ENCODE measurements around the gene LNPK. TPM values are rescaled to one million over a fixed set of nuclear protein-coding genes. Genes with fewer than 3 reads are reported as not detected.
"Not testable (repeated sequence)": the region's sequence is repeated elsewhere in the genome, so short reads cannot be mapped to it uniquely, and the experiment has no call there.

LNPK gene
- total RNA-seq, 2 experiments from 2014 or later = 27.3 to 36.0 TPM

DNA sequence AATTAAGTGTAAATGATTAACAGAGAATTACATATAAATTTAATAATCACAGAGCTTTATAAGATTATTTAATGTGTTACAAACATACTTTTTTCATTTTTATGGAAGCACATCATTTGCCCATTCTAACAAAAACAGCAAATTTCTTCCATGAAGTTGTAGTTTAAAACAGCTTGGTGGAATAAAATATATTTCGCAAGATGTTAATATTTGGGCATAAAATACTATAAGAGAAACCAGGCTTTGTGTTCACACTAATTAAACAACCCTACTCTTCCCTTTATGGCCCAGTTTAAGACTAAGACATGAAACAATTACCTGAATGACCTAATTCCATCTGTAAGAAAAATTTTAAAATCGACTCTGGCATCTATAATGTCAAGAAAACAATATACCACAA, 69.4 kb downstream of the LNPK start:
- POLR2A ChIA-PET = no interaction called here
- Mint-ChIP-seq H3K4me1 (no peaks in the 10 kb centered on the region), H3K4me3 (no peak overlapping the region), H3K36me3 (ENCODE audit: low read depth) (peaks cover 28% of the 10 kb centered on the region), H3K27me3 (no peaks in the 10 kb centered on the region), H3K27ac (no peak overlapping the region), H3K9me3 (ENCODE audit: low read depth) (no peaks in the 10 kb centered on the region)
- DNase-seq (no peak), ATAC-seq (no peak)
- CTCF ChIA-PET = no interaction called here
- intact Hi-C loops (cut with DNase I, micrococcal nuclease) = no loop called here

DNA sequence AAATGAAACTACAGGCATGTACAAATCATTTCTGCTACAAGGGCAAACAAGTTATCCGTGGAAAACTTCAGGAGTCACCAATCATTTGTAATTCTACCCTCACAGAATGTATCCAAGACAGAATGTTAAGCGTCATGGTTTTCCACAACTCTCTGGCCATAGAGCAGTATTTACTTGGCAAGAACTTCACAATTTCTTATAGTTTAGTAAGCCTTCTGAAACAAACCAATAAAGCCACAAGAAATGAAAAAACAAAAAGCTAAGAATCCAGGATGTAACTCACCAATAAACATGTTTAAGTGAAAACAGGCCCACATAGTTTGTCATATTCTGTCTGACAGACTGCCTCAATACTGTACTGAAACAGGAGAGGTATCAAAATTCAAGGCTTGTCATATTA, 70.3 kb downstream of the LNPK start:
- Mint-ChIP-seq H3K4me1 (no peaks in the 10 kb centered on the region), H3K36me3 (ENCODE audit: low read depth) (peaks cover 30% of the 10 kb centered on the region), H3K27ac (no peak overlapping the region), H3K9me3 (ENCODE audit: low read depth) (no peaks in the 10 kb centered on the region), H3K27me3 (no peaks in the 10 kb centered on the region), H3K4me3 (no peak overlapping the region)
- CTCF ChIA-PET = no interaction called here
- POLR2A ChIA-PET = no interaction called here
- DNase-seq (no peak), ATAC-seq (no peak)
- intact Hi-C loops (cut with DNase I, micrococcal nuclease) = no loop called here

DNA sequence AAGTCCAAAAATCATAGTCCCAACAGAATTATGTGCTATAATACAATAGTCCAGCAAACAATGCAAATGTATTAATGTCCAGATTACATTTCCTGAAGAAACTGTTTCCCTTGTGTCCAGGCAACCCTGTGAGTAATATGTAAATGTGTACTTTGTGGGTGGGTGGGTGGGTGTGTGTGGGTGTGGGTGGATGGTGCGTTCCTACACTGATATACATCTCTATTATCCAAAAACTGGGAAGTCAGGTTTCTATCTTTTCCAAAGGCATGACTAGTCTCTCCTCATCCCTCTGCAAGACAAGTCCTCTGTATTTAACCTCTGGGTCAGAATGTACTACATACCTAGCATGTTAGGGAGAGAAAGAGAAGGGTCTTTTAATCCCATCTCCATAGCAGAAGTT, 71.6 kb downstream of the LNPK start:
- ChIA-PET CTCF (no interaction called here), POLR2A (no interaction called here)
- Mint-ChIP-seq H3K36me3 (ENCODE audit: low read depth) (peaks cover 32% of the 10 kb centered on the region), H3K27me3 (no peaks in the 10 kb centered on the region), H3K4me3 (no peak overlapping the region), H3K27ac (no peak overlapping the region), H3K9me3 (ENCODE audit: low read depth) (no peaks in the 10 kb centered on the region), H3K4me1 (no peaks in the 10 kb centered on the region)
- ATAC-seq (no peak), DNase-seq (no peak)
- intact Hi-C loops (cut with DNase I, micrococcal nuclease) = no loop called here

DNA sequence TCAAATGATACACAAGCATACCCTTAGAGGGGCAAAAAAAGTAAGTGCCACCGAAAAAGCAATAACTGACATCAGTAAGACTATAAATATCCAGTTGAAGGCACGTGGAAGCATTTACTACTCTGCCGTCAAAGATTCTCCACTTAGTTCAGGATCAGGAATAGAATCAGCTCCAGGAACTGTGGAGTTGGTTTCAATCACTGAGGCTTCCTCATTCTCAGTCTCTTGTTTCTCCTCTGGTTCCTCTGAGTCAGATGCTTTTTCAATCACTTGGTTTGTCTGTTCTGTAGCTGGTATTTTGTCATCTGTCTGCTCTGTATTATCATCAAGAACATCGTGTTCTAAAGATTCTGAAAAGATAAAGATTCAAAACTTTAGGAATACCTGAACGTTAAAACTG, 72.2 kb downstream of the LNPK start:
- H3K36me3 Mint-ChIP-seq (ENCODE audit: low read depth) = peaks cover 29% of the 10 kb centered on the region
- H3K4me3 Mint-ChIP-seq = no peak overlapping the region
- ATAC-seq (no peak), DNase-seq (no peak)
- no peaks in the 10 kb centered on the region for H3K9me3 Mint-ChIP-seq (ENCODE audit: low read depth)
- H3K4me1 Mint-ChIP-seq = no peaks in the 10 kb centered on the region
- ChIA-PET CTCF (no interaction called here), POLR2A (no interaction called here)
- no peak overlapping the region for H3K27ac Mint-ChIP-seq
- intact Hi-C loops (cut with DNase I, micrococcal nuclease) = no loop called here
- no peaks in the 10 kb centered on the region for H3K27me3 Mint-ChIP-seq

DNA sequence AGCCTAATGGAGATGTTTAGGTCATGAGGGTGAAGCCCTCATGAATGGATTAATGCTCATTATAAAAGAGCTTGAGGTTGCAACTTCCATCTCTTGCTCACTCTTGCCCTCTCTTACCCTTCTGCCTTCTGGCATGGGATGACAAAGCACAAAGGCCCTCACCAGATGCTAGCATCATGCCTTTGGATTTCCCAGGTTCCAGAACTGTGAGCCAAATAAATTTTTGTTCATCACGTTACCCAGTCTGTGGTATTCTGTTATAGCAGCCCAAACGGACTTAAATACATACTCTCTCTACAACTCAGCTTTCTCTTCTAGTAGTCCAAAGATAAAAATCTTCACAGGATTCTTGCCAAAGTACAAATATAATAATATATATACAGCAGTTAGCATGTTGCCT, 75.8 kb downstream of the LNPK start:
- no peak for ATAC-seq

DNA sequence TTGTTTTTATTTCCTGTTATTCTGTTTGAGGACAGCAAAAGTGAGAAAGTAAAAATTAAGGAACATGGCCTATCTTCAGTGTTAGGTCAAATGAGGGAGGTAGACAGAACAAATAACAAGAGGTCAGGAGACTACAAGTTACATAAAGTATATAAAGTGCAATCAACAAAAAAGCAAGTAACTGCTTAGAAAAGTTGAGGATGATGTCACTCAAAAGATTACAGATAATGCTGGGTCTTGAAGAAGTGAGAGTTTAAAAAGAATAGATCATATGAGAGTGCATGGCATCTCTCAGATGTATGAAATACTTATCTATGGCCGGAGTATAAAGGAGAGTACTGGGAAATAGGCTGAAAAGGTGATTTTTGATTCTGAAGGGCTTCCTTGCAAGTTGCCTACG, 79.9 kb downstream of the LNPK start:
- H3K4me1 Mint-ChIP-seq = no peaks in the 10 kb centered on the region
- H3K4me3 Mint-ChIP-seq = no peak overlapping the region
- no peaks in the 10 kb centered on the region for H3K9me3 Mint-ChIP-seq (ENCODE audit: low read depth)
- no peaks in the 10 kb centered on the region for H3K27me3 Mint-ChIP-seq
- H3K36me3 Mint-ChIP-seq (ENCODE audit: low read depth) = peaks cover 12% of the 10 kb centered on the region
- DNase-seq (no peak), ATAC-seq (no peak)
- intact Hi-C loops (cut with DNase I, micrococcal nuclease) = no loop called here
- ChIA-PET CTCF (no interaction called here), POLR2A (no interaction called here)
- no peak overlapping the region for H3K27ac Mint-ChIP-seq

More for the DNA sequence above, 75.8 kb downstream of the LNPK start:
- intact Hi-C loops (cut with DNase I, micrococcal nuclease) = no loop called here
- H3K27me3 Mint-ChIP-seq = no peaks in the 10 kb centered on the region
- H3K27ac Mint-ChIP-seq = no peak overlapping the region
- H3K36me3 Mint-ChIP-seq (ENCODE audit: low read depth) = peaks cover 23% of the 10 kb centered on the region
- POLR2A ChIA-PET = interaction anchor here (0.7 kb wide), 1 partner anchor 1284 kb away, joined by 3 read pairs; no protein-coding TSS in a partner anchor
- H3K9me3 Mint-ChIP-seq (ENCODE audit: low read depth) = no peaks in the 10 kb centered on the region
- DNase-seq = no peak
- no peaks in the 10 kb centered on the region for H3K4me1 Mint-ChIP-seq
- no peak overlapping the region for H3K4me3 Mint-ChIP-seq
- CTCF ChIA-PET = interaction anchor here (0.6 to 0.7 kb wide), 2 partner anchors 172 to 1223 kb away, joined by 3 read pairs; no protein-coding TSS in a partner anchor

DNA sequence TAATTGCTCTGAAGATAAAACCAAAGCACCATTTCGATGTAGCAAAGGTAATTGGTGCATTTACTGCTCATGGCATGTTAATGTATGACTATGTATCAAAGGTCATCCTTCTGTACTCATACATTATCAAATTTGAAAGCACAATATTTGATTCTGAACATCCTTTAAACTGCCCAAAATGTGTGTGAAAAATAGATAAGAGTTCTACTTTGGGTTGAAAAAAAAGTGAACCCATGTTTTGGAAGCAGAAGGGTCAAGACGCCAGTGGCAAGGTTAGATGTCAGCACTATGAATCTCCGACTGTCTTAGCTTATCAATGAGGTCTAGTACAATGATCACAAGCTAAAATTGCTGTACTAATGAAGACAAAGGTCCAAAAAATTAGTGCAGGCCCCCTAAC, 83.1 kb downstream of the LNPK start:
- ChIA-PET CTCF (no interaction called here), POLR2A (no interaction called here)
- Mint-ChIP-seq H3K27me3 (peaks cover 3% of the 10 kb centered on the region), H3K4me3 (no peak overlapping the region), H3K27ac (no peak overlapping the region), H3K4me1 (no peaks in the 10 kb centered on the region), H3K9me3 (ENCODE audit: low read depth) (no peaks in the 10 kb centered on the region), H3K36me3 (ENCODE audit: low read depth) (no peaks in the 10 kb centered on the region)
- ATAC-seq = no peak
- no peak for DNase-seq
- intact Hi-C loops (cut with DNase I, micrococcal nuclease) = no loop called here

DNA sequence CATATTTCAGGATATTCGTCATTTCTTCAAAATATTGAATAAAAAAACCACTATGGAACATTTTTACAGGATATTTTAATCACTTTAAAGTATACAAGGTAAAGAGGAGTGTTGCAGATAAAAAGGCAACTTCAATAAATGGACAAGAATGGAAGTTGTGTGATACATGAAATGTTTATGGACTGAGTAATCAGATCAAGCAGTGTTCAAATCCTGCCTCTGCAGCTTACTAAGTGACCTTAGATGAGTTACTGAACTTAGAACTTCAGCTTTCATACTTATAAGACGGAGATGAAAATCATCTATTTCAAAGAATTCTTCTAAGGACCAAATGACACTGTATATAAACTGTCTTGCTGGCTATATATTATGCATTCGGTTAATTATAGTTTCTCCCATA, 87.2 kb downstream of the LNPK start:
- Mint-ChIP-seq H3K36me3 (ENCODE audit: low read depth) (no peaks in the 10 kb centered on the region), H3K4me3 (no peak overlapping the region), H3K4me1 (no peaks in the 10 kb centered on the region), H3K27ac (no peak overlapping the region), H3K27me3 (peaks cover 22% of the 10 kb centered on the region), H3K9me3 (ENCODE audit: low read depth) (no peaks in the 10 kb centered on the region)
- intact Hi-C loops (cut with DNase I, micrococcal nuclease) = no loop called here
- ChIA-PET POLR2A (no interaction called here), CTCF (no interaction called here)
- ATAC-seq (no peak), DNase-seq (no peak)

DNA sequence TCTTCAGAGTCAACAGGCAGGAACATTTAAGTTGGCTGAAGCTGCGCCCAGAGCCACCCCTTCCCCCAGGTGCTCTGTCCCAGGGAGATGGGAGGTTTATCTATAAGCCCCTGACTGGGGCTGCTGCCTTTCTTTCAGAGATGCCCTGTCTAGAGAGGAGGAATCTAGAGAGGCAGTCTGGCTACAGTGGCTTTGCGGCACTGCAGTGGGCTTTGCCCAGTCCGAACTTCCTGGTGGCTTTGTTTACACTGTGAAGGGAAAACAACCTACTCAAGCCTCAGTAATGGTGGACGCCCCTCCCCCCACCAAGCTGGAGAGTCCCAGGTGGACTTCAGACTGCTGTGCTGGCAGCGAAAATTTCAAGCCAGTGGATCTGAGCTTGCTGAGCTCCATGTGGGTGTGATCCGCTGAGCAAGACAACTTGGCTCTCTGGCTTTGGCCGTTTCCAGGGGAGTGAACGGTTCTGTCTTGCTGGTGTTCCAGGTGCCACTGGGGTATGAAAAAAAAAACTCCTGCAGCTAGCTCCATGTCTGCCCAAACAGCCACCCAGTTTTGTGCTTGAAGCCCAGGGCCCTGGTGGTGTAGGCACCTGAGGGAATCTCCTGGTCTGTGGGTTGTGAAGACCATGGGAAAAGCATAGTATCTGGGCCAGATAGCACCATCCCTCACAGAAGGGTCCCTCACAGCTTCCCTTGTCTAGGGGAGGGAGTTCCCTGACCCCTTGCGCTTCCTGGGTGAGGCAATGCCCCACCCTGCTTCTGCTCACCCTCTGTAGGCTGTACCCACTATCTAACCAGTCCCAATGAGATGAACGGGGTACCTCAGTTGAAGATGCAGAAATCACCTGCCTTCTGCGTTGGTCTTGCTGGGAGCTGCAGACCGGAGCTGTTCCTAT, 88.0 kb downstream of the LNPK start:
- ATAC-seq; DNase-seq; H3K9me3 Mint-ChIP-seq (ENCODE audit: low read depth); H3K27ac Mint-ChIP-seq; CTCF ChIA-PET; H3K4me3 Mint-ChIP-seq; intact Hi-C loops (cut with DNase I, micrococcal nuclease); POLR2A ChIA-PET; H3K36me3 Mint-ChIP-seq (ENCODE audit: low read depth); H3K4me1 Mint-ChIP-seq: not testable (repeated sequence)
- peaks cover 22% of the 10 kb centered on the region for H3K27me3 Mint-ChIP-seq

DNA sequence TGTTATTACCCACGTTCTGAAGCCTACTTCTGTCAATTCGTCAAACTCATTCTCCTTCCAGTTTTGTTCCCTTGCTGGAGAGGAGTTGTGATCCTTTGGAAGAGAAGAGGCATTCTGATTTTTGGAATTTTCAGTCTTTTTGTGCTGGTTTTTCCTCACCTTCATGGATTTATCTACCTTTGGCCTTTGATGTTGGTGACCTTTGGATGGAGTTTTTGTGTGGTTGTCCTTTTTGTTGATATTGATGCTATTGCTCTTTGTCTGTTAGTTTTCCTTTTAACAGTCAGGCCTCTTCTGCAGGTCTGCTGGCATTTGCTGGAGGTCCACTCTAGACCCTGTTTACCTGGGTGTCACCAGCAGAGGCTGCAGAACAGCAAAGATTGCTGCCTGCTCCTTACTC, 88.8 kb downstream of the LNPK start:
- POLR2A ChIA-PET; CTCF ChIA-PET; H3K36me3 Mint-ChIP-seq (ENCODE audit: low read depth); H3K4me1 Mint-ChIP-seq; intact Hi-C loops (cut with DNase I, micrococcal nuclease); H3K9me3 Mint-ChIP-seq (ENCODE audit: low read depth); H3K27ac Mint-ChIP-seq; ATAC-seq; H3K4me3 Mint-ChIP-seq; DNase-seq: not testable (repeated sequence)
- peaks cover 24% of the 10 kb centered on the region for H3K27me3 Mint-ChIP-seq

DNA sequence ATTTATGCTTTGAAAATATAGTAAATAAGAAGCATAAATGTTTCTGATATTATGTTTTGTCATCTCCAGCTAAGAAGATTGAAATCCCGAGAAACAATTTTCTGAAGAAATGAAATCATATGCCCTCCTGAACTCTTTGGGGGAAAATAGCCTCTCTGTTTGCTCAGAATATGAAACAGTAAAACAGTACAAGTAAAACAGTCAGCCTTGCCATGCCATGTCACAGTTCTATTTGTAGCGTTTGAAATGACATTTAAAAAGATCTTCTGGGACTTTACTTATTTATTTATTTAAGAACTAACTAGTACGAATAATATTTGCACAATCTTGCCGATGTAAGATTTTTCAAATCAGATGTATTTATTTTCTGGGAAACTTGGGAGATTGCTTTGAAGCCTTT, 98.0 kb downstream of the LNPK start:
- DNase-seq (no peak), ATAC-seq (no peak)
- H3K27me3 Mint-ChIP-seq = peaks cover 17% of the 10 kb centered on the region
- no peak overlapping the region for H3K4me3 Mint-ChIP-seq
- ChIA-PET CTCF (interaction anchor here (0.6 kb wide), 1 partner anchor 13 kb away, joined by 3 read pairs; no protein-coding TSS in a partner anchor), POLR2A (no interaction called here)
- intact Hi-C loops (cut with DNase I, micrococcal nuclease) = no loop called here
- H3K9me3 Mint-ChIP-seq (ENCODE audit: low read depth) = no peaks in the 10 kb centered on the region
- no peaks in the 10 kb centered on the region for H3K4me1 Mint-ChIP-seq
- no peaks in the 10 kb centered on the region for H3K36me3 Mint-ChIP-seq (ENCODE audit: low read depth)
- no peak overlapping the region for H3K27ac Mint-ChIP-seq

DNA sequence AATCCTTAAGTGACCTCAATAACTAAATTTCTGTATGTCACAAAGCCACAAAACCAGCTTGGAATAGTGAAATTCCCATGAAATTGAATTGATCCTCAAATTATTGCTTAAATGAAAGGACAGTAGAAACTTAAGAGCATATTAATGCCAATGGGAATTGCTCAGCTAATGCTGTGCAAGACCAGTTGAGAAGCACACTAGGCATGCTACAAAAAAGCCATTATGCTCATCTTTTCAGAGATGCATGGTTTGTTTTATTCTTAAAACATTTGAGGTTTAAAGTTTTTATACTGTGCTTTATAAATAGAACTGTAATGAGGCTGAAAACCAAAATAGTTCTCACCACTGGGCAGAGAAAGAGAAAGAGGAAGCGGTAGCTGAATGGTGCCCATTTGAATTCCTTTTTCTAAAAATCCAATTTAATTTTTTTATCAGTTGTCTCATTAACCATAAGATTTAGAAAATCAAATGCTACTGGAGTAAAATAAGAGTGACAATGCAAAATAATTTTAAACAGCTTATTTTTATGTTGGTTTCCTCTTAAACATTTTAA, 98.6 kb downstream of the LNPK start:
- no peaks in the 10 kb centered on the region for H3K9me3 Mint-ChIP-seq (ENCODE audit: low read depth)
- no peaks in the 10 kb centered on the region for H3K36me3 Mint-ChIP-seq (ENCODE audit: low read depth)
- H3K27ac Mint-ChIP-seq = no peak overlapping the region
- no peak overlapping the region for H3K4me3 Mint-ChIP-seq
- ChIA-PET POLR2A (no interaction called here), CTCF (interaction anchor here (0.6 kb wide), 1 partner anchor 14 kb away, joined by 3 read pairs; no protein-coding TSS in a partner anchor)
- intact Hi-C loops (cut with DNase I, micrococcal nuclease) = no loop called here
- ATAC-seq (no peak), DNase-seq (no peak)
- no peaks in the 10 kb centered on the region for H3K4me1 Mint-ChIP-seq
- H3K27me3 Mint-ChIP-seq = peaks cover 17% of the 10 kb centered on the region
